HG02870 (cell line): Measurements from ENCODE around the gene CALML5.

Experiments
- ATAC-seq: cut with Tn5 transposase; IDR thresholded peaks from one replicate; pipeline ENCODE4 v1.9.1; 2021; ENCODE audit warnings: mild to moderate bottlenecking, moderate library complexity; ENCODE audit not compliant: unreplicated experiment

Gene CALML5

DNA sequence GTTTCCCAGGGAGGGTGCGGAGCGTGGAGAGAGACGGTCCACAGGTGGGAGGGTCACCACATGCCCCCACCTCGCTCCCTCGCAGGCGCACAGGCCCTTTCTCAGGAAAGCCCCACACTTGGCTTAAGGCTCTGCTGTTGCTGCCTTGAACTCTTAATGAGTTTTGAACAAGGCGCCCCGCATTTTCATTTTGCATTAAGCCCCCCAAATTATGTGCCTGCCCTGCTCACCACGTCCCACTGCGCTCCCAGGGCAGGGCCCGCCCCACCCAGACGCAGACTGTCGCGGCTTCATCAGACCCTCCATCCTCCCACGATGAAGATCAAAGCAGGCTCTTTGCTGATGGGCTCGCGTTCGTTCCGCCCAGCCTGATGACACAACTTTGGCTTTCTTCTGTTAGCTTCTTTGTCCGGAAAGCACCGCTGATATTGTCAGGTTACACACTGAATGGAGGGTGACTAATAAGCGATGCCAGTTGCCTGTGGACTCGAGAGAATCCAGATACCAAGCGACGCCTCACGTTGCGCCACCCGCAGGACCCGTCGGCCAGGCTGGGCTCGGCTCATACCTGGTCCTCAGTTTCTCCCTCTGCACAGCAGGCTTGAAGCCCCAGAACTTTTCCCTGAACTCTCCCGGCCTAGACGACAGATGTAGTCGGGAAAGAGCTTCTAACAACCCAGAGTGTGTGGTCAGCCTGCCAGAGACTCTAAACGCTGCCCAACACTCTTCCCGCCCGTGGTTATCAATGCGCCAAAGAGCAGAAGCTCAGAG is 34.9 kb upstream of the CALML5 start:
- ATAC-seq: no peak

DNA sequence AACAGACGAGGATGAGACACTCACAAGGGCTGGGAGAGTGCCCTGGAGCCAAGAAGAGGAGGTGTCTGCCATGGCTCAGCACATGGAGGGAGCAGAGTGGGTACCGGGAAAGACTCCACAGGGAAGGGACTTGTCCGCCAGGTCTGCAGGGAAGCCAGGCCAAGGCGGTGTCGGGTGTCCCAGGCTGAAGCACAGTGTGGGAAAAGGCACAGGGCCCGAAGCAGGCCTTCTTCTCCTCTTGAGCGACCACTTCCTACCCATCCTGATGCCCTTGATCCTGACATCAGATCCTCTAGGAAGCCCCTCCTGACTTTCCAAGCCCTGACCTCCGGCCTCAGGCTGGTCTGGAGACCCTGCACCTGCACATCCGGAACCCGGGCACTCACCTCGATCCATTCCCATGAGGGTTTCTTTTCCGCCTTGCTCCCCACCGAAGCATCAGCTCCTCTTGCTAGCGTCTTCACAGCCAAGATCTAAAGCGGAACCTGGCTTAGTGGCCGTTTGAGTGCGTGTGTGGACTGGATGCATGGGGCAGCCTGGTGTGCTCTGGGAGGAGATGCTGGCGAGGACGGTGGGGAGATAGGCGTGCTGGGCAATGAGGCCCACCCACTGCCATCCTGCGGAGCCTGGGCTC is 33.8 kb upstream of the CALML5 start:
- ATAC-seq: no peak

DNA sequence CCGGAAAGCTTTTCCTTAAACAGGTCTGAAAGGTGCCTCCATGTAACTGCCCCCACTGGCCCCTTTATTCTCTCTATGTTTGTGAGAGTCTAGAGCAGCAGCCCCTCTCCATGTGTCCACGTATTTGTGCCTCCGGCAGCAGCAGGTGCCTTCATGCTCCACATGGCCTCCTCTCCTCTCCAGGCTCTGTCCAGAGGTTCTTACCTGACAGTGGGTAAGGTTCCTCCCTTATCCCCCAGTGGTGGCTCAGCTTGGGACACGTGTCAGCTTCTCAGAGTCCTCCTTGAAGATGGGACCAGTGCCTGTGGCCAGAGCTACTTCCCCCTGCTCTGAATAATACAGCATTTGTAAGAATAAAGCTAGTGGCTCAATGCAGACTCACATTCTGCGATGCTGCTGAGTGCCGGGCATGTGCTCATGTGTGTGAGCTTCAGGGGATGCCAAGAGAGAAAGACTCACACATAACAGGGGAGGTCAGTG is 33.3 kb upstream of the CALML5 start:
- no peak for ATAC-seq

DNA sequence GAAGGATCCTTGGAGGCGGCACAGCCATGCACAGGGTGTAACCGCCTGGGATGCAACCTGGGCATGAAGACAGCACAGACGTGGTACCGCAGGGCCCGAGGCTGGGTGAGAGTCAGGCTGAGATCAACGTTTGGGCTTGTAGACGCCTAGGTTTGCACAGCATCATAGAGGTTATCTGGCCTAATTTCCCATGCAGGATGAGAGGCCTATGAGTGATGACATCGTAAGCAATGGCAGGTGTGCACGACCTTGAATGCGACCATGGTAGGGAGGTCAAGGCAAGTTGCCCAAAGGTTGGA is 32.9 kb upstream of the CALML5 start:
- no peak for ATAC-seq

DNA sequence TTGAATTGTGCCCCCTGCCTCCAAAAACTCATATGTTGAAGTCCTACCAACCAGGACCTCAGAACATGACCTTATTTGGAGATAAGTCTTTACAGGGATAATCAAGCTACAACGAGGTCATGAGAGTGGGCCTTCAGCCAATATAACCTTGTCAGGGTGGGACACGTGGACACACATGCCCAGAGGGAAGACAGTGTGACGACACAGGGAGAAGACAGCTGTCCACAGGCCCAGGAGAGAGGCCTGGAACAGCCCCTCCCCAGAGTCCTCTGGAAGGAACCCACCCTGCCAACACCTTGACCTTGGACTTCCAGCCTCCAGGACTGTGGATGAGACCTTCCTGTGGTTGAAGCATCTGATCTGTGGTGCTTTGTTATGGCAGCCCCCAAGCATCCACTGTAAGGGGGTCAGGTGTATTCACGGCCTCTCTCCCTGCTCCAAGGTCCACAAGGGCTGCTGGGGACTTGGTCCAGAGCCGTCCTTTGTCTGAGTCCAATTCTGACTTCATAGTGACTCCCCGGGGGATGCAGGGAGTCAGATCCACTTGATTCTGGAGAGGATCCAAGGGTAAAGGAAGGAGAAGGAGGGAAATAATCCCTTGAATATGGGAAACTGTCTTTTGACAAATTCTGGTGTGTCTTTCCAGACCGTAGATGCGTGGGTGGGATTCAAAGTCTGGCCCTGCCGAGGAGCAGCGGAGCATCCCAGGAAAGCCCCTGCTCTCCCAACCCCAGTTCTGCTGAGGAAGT is 32.4 kb upstream of the CALML5 start:
- no peak for ATAC-seq

DNA sequence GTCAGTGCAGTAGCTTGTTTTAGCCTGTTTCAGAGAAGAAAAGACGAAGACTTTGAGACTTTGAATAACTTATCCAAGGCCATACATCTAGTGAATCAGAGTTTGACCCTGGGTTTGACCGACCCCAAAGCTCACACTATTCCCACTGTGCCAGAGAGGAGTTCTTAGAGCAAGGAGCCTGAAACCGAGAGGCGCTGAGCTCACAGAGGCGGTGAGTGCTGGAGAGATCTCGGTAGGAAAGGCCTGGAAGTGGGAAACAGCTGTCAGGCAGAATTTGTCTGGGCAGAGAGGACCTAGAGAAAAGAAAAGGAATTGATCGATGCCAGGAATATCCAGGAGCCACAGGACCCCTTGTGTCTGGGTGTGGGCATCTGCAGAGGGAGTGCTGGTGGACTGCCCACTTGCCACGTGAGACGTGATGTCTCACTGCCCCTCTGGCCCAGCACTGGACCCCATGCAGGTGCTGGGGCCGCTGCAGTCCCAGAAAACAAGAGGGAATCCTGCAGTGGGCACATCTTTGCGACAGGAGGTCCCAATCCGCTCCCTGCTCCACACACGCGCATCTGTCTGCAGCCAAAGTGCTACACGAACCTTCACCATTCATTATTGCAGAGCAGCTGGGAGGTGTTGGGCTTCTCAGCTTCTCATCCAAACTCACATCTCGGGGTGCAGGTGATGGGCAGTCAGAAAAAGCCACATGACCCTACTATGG is 31.6 kb upstream of the CALML5 start:
- ATAC-seq: no peak

DNA sequence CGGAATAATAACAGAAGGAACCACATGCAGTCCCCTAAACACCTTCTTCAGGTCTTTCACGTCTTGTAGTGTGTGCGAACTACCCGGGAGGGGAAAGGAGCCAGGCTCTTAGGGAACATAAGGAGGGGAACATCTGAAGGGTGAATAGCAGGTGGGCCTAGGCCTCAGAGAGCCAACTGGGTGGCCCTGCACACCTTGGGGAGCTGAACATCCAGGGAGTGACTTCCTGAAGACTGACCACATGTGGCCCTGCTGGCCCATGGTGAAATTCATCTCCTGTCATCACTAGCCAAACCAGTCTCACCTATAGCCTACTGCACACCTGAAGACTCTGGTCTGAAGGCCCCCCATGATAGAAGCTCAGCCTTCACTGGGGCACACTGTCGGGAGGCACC is 31.0 kb upstream of the CALML5 start:
- no peak for ATAC-seq

DNA sequence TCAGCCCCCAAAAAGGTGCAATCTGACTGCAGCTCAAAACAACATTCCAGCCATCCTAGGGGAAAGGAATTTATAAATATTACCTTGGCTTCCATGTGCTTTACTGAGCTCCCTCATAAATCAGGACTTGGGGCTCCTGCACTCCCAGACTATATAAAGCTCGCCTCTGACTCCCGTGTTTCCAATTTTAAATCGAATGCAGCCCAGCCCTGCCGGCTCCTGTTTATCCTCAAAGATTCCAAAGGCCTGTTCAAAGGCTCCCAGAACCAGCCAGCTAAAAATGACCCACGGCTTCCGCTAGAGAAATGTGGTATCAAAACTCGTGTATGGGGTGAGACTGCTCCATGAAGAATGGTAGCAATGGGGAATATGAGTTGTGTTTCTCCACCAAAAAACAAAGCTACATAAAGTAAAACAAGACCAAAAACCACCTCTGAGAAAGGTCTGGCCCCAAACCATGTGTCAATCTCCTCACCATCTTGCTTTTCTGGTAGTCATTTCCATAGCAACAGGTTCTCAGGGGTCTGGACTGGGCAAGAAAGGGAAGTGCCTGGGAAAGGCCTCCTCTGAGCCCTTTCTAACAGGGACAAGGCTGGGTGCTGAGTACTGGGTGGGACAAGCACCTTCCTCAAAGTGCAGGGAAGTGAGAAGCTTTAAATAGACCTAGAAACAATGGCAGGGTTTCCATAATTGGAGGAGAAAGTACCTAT is 30.5 kb upstream of the CALML5 start:
- ATAC-seq: no peak

DNA sequence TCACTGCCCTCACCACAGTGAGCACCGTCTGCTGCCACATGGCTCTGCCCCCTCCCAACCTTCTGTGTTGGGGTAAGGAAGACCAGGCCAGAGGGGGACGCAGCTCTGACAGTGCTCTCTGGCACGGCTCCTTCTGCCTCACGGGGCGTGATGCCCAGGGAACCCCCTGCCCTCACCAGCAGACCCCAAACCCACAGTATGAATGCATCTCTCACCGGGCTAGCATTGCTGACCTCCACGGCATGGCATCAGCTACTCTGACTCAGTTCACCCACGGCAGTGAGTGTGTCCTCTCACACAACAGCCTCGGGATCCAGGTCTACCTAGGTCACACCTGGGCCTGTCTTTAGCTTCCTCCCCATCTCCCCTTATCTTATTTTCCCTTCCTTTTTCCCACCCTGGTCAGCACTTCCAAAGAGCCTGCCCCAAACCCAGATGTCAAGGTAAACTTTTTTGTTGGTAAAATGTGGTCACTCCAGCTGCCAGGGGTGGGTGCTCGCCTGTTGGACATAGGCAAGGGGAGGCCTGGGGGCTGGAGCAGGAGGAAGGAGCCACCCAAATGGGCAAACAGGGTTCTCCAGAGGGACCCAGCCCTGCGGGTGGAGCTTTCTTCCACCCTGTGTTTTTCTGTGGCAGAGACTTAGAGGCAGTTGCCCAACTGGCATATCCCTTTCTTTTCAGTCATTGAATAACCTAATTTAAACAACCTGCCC is 29.8 kb upstream of the CALML5 start:
- no peak for ATAC-seq

DNA sequence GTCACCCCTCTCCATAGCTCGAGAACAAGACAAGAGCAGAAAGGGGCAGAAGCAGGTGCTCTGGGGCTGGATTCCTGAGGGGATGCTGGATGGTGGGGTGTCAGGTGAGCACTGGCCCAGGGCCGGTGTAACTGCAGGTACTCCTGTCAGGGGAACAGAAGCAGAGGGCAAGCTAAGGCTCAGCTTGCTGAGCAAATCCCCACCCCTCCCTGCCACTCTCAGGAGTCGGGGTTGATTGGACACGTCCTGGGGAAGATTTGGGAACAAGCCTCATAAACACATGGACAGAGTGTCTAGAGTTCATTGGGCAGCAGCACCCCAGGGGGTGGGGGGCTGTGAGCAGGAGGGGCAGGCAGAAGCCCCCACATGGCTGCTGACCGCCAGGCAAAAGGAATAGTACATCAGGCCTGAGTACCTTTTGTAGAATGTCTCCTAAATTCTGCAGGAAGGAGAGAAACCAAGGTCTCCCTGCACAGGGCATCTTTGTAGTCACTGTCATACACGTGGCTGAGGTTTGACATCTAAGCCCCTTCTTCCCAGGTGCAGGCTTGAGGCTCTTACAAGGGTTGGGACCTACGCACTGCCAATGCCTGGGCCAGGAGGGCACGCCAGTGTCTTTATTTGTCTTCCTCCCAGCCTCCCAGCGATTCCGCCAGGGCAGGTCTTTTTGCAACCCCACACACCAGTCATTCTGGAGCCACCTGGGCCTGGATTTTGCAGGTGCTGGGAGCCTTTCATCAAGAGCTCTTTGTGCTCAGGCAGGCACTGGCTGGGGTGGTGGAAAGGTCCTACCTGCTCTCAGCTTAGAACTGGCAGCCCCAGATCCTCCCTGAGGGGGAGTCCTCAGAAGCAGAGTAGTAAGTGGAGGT is 28.2 kb upstream of the CALML5 start:
- ATAC-seq: no peak

DNA sequence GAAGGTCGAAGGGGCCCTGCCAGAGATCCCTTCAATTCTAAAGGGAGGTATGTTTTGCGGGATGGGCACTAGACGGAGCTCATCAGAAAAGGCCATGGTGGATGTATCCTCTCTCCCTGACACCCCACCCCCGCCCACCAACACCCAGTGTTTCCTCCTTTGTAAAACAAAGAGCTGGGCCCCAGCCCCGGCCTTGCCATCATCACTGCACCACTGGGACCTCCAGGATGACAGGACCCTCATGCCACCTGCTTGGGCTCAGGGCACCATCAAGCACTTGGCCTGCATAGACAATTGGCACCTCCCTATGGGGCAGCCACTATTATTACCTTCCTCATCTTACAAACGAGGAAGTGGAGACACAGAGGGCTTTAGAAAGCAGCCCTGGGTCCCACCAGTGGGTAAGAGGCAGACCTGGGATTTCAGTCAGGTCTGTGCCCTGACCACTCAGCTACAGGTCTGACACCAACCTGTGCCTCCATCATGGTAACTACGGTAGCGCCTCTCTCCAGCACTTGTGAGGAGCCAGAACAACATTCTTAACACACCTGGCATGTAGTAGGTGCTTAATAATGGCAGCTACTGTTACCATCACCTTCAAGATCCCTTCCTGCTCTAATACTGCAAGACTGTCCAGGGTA is 27.4 kb upstream of the CALML5 start:
- ATAC-seq: no peak

DNA sequence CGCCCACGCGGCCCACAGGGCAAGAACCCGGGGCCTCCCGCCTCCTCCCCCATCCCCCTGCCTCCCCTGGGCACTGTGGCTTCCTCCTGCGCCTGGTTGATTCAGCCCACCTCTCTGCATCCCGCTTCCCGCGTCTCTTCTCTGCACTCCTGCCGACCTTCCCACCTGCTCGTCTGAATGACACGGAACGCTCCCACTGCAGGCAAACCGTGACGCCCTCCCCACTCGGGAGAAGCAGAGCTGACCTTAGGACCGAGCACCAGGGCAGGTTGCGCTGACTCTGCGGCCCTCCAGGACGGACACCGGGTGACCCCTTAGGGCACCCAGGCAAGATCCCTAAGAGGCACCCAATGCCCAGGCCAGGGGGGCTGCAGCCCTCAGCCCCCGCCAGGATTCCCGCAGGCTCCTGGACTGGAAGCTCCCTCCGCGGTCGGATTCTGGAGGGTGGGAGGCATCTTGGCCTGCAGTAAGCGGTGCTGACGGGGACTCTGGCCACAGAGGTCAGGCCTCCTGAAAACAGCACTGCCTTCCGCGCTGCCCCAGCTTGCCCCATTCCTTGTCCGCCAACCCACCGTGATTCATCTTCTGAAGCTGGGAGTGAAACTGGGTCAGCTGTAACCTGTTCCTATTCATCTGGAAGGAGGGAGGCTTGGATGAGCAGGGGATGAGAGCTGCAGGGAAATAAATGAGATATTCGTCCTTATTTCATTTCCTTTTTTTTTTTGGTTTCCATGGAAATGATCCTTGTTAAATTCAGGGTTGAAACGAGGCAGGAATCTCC is 26.4 kb upstream of the CALML5 start:
- no peak for ATAC-seq

DNA sequence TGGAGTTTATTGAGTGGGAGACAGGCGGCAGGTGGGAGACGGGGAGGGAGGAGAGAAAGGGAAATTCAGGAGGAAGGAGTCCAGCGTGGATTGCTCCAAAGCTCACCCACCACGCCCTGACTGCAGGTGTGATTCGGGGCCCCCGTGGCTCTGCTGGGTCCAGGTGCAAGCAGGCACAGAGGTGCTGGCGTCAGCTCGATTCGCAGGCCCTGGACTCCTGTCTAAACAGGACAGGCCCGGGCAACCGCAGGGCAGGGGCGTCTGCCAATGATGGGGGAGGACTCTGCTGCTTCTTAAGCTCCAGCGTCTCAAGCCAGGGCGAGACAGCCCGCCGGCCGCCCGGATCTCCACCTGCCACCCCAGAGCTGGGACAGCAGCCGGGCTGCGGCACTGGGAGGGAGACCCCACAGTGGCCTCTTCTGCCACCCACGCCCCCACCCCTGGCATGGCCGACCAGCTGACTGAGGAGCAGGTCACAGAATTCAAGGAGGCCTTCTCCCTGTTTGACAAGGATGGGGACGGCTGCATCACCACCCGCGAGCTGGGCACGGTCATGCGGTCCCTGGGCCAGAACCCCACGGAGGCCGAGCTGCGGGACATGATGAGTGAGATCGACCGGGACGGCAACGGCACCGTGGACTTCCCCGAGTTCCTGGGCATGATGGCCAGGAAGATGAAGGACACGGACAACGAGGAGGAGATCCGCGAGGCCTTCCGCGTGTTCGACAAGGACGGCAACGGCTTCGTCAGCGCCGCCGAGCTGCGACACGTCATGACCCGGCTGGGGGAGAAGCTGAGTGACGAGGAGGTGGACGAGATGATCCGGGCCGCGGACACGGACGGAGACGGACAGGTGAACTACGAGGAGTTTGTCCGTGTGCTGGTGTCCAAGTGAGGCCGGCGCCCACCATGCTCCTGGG is 25.5 kb upstream of the CALML5 start, which contains the start of gene CALML3:
Gene CALML3 (plus strand): TSS at position 321 of the 920 bp plus-strand sequence. CDS start 125 bp downstream, at position 446.
- no peak for ATAC-seq

DNA sequence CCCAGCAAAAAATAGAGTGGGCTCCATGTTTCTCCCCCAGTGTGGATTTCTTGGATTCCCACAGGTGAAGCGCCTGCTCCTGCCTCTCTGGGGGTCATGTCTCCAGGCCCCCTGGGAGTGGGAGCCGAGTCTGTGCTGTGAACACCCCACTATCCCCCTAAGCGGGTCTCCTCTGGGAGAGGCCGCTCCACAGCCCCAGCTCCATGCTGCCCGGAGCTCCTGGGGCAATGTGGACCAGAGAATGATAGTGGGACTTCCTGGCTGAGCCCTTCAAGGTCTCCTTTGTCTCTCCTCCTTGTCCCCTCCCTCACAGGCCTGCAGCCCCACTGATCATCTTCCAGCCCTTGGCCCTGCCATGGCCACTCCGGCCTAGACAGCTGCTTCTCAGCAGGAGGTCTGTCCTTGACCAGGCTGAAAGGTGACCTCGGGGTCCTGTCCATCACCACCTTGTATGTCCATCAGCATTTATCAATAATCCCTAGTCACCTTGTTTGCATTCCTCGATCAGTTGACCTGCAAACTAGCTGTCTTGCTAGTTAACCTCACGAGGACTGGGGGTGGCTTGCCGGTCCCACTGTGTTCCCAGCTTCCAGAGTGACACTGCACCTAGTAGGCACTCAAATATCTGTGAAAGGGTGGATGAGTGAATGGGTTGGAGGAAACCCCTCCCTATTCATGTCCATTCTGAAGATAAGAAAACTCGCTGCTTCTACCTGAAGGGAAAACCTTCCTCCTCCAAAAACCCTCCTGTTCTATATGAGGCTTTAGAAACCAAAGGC is 24.6 kb upstream of the CALML5 start:
- ATAC-seq: no peak

DNA sequence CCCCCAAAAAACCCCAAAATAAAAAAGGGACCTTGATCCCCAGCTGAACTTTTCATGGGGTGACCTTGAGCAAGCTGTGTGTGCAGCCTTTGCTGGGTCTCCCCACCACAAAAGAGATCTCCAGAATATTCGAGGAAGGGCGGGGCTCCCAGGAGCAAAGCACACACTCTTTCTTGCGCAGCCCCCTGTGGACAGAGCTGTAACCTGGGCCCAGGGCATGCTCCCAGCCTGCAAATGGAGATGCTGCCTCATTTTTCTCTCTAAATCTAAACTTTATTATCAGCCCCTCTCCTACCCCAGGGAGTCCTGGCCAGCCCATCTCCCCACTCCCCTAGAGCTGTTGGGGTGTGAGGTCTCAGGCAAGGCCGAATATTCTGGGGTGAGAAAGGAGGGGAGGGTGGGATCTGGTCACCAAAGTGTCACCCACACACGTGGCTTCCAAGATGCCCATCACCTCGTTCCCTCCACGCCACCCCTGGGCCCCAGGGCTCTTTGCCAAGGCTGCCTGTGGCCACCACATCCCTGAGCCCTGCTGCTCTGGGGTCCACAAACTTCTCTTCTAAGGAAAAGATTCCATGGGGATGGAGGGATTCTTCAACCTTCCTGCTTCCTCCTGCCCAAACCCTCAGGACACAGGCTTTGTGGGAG is 23.7 kb upstream of the CALML5 start:
- ATAC-seq: no peak

DNA sequence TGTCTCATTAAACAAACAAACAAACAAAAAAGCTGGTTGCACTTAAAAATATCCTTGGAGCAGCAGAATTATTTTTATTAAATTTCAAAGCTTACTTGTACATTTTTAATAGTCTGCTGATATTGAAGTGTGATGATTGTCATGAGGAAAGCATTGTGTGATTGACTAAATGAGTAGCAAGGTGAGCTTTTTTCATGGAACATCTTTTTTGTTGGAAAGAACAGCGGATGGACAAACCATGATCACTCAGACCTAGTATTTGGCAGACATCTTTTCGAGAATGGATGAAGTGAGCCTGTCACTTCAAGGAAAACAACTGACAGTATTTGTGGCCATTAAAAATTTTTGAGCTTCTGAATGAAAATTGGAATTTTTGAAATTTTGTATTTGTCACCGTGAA is 19.7 kb upstream of the CALML5 start:
- ATAC-seq: no peak
